Measurements from ENCODE around the gene MXRA7. TPM values are rescaled to one million over a fixed set of nuclear protein-coding genes. Genes with fewer than 3 reads are reported as not detected.

The MXRA7 gene
- polyA plus RNA-seq, 3 donors, result 107 to 119 (median 114) TPM

- no peak for DNase-seq (ENCODE audit: low read depth in 3 of 3, low spot score in 2 of 3)
These were observed 29.3 kb downstream of the MXRA7 start for GRCh38 chr17:76681222-76682137.

DNA sequence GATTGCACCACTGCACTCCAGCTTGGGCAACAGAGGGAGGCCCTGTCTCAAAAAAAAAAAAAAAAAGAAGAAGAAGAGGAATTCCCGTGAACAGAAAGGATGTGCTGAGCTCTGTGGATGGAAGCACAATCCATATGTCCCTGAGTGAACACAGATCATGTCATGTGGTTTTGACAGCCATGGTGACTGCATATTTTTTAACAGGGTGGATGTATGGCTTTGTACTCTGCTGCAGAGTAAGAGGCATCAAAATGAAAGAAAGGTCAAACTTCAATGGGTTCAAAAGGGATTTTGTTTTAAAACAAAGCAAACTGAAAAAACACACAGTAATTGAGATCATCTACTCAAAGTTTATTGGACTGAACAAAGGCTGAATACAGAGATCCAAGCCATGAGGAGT, 31.5 kb downstream of the MXRA7 start:
- DNase-seq (ENCODE audit: low read depth in 3 of 3, low spot score in 2 of 3), result no peak

GRCh38 chr17:76678330-76678729, 32.4 kb downstream of the MXRA7 start:
- DNase-seq (ENCODE audit: low read depth in 3 of 3, low spot score in 2 of 3), result no peak

DNA sequence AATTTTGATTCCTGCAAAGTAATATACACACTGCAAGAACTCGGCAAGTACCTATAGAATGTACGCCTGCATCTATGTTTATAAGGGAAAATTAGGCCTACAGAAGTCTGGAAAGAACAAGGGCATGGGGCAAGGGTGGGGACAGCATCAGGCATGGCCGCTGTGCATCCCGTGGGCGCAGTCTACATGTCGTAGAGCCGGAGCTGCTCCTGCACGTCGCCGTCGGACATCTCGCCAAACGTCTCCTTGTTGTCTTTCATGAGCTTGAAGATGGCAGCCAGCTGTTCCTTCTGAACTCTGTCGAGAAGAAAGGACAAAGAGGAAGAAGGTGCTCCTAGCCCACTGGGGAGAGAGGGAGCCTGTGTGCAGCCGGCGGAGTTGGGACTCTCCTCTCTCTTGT, 33.4 kb downstream of the MXRA7 start:
- DNase-seq (ENCODE audit: low read depth in 3 of 3, low spot score in 2 of 3), result no peak

- no peak for DNase-seq (ENCODE audit: low read depth in 3 of 3, low spot score in 2 of 3)
These were observed 34.1 kb downstream of the MXRA7 start for GRCh38 chr17:76676629-76677028.

- DNase-seq (ENCODE audit: low read depth in 3 of 3, low spot score in 2 of 3), result no peak
These were observed 35.1 kb downstream of the MXRA7 start for GRCh38 chr17:76675648-76676047.

- no peak for DNase-seq (ENCODE audit: low read depth in 3 of 3, low spot score in 2 of 3)
These were observed 36.2 kb downstream of the MXRA7 start for GRCh38 chr17:76674600-76674999.

DNA sequence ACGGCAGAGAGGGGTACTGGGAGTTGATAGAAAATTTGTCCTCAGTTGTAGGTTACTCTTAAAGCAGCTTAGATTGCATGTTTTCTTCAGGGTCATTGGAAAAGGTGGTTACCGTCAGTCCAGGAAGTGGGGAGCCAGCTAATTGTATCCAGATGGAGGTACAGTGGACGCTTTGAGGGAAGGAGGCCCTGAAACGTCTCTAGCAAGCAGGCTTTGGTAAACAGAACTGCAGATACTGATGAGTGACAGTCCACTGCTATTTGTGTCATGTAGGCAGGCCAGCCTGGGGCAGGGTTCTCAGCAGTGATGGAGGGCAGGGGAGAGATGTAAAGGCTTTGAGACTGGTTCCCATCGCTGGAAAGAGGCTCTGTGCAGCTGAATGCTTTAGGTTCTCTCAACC, 37.0 kb downstream of the MXRA7 start:
- no peak for DNase-seq (ENCODE audit: low read depth in 3 of 3, low spot score in 2 of 3)

DNA sequence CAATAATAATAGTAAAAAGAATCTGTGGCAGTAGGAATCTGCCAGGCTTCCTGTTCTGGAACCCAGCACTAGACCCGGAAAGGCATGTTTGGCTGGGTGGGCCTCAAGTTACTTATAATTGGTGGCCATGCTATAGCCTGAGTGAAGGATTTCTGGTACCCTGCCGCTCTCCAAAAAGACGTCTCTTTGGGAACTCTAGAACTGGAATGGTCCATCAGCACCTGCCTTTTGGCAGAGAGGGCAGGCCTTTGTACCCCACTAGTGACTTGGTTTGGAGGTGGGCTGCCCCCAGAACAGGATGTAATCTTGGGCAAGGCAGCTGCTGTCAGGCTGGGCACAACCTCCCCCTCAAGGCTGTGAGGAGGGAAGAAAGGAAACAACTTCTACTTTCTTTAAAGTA, 37.9 kb downstream of the MXRA7 start:
- no peak for DNase-seq (ENCODE audit: low read depth in 3 of 3, low spot score in 2 of 3)

- DNase-seq (ENCODE audit: low read depth in 3 of 3, low spot score in 2 of 3), result no peak
These were observed 38.4 kb downstream of the MXRA7 start for GRCh38 chr17:76672270-76672851.

DNA sequence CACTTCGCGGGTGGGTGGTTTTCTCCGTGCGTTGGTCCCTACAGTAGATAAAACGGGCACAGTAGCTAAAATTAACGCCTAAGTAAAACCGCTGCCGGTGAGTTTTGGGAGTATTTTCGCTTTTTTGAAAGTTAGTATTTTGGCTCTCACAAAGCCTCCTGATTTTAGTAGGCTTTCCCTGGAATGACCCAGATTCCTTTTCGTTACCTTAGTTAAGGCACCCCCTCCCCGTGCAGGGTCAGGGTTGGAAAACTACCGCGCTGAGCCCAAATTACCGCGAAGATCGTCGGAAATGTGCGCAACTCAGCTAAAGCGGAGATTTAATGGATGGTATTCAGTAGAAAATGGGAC, 38.9 kb downstream of the MXRA7 start:
- DNase-seq (ENCODE audit: low read depth in 3 of 3, low spot score in 2 of 3), result no peak

DNA sequence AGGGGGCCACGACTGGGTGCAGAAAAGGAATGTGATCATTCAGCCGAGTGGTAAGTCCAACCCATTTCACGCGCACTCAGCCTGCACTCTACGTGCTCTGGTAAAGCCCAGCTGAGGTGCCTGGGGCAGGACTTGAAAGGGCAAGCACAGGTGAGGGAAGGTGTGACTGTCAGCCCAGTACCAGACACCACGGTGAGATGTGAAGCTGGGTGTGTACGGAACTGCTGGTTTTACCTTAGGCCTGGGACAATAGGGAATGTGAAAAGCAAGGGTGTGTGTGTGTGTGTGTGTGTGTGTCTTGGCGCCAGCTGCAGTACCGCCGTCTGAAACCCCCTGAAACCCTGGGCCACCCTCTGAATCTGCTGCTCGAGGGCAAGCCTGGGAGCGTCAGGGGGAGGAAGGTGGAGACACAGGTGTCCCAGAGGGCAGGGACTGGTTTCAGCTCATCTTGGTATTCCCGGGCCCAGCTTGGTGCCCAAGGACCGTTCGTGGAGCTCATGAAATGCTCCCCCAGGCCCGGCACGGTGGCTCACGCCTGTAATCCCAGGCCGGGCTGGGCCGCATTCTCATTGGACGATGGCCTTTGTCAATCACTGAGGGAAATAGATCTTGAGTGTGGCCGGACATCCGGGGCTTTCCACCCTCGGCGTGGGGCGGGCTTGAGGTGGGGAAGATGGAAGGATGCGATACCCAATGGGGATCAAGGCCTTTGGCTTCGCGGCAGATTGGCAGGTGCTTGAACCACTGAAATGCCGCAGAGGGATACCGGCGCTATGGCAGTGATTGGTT, 39.4 kb downstream of the MXRA7 start:
- peak; percentile 98 to 100 (median 100) for DNase-seq (ENCODE audit: low read depth in 3 of 3, low spot score in 2 of 3)

GRCh38 chr17:76670718-76671122, 40.0 kb downstream of the MXRA7 start:
- no peak for DNase-seq (ENCODE audit: low read depth in 3 of 3, low spot score in 2 of 3)

DNA sequence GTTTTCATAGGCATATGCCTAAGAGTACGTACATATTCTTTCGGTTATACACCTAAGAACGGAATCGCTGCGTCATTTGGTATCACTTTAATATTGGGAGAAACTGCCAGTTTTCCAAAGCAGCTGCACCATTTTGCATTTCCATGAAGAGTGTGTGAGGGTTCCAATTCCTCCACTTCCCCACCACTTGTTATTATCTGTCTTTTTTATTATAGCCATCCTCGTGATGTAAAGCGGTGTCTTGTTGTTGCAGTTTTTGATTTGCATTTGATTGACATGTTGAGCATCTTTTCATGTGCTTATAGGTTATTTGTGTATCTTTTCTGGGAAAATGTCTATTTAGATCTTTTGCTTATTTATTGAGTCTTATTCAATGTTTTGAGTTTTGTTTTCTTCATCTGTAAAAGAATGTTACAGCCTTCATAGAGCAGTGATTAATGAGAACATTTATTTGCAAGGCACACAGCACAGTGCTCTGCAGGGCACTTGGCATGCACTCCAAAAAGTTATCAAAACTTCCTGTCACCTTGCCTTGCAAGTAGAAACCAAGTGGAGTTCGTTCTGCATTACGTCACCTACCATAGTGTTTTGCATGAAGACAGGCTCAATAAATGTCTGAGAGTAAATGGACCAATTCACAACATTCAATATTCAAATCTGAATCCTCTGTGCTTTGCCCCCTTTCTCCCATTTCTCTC, 40.6 kb downstream of the MXRA7 start:
- no peak for DNase-seq (ENCODE audit: low read depth in 3 of 3, low spot score in 2 of 3)

DNA sequence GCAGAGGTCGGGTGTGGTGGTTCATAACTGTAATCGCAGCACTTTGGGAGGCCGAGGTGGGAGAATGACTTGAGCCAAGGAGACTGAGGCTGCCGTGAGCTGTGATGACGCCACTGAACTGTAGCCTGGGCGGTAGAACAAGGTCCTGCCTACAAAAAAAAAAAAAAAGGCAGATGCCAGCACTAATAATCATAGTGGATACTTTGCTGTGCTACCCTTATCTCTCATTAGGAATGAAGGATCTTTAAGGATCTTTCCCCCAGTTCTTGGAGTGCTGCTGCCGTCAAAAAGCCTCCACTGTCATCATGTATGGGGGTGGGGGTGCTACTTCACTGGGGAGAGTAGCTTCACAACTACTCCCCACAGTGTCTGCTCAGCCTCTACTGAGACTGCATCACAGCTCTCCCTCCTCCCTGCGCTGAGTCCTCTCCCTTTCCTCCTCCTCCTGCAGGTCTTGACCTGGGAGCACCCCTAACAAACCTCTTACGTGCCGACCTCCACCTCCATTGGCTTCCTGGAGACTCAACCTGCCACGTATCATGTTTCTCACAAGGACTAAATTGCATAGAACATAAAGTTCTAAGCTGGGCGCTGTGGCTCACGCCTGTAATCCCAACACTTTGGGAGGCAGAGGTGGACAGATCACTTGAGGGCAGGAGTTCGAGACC, 42.8 kb downstream of the MXRA7 start:
- DNase-seq (ENCODE audit: low read depth in 3 of 3, low spot score in 2 of 3), result no peak

DNA sequence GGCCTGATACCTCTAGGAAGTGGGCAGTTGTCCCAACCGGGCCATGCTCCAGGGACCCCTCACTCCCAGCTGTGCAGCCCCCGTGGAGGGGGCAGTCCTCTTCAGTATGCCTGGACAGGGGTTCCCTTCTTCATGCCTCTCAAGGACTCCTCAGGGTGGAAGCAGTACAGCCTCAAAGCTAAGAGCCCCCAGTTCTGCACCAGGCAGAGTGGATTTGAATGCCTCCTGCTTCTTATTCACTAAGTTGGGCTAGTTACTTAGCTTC, 43.3 kb downstream of the MXRA7 start:
- no peak for DNase-seq (ENCODE audit: low read depth in 3 of 3, low spot score in 2 of 3)

DNA sequence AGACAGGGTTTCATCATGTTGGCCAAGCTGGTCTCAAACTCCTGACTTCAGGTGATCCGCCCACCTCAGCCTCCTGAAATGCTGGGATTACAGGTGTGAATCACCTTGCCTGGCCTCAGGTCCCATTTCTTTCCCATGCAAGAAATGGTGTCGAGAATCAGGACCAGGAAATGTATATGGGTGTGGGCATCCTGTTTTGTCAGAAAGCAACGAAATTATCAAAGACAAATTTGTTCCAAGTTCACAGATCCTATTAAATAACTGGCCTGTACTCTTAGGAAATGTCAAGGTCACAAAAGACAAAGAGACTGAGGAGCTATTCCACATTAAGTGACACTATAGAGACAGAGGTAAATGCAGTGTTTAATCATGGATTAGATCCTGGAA, 50.1 kb downstream of the MXRA7 start:
- DNase-seq (ENCODE audit: low read depth in 3 of 3, low spot score in 2 of 3), result no peak

- DNase-seq (ENCODE audit: low read depth in 3 of 3, low spot score in 2 of 3), result no peak
These were observed 50.7 kb downstream of the MXRA7 start for GRCh38 chr17:76659928-76660655.

GRCh38 chr17:76658242-76658662, 52.5 kb downstream of the MXRA7 start:
- DNase-seq (ENCODE audit: low read depth in 3 of 3, low spot score in 2 of 3), result no peak

Measured in right renal cortex interstitium (tissue), 3 donors.